Measurements from ENCODE around the gene ATP2C2.

ATP2C2 gene

GRCh38 chr16:84413244-84414004 is 45.1 kb downstream of the ATP2C2 start:
- Histone ChIP-seq H3K36me3 (ENCODE audit: control insufficient read depth, low read length) (no peaks in the 10 kb centered on the region), H3K9me2 (replicated peaks; ENCODE audit: control insufficient read depth, low read length) (no peaks in the 10 kb centered on the region)

GRCh38 chr16:84414789-84415326 is 46.5 kb downstream of the ATP2C2 start:
- H3K4me3 ChIP-seq (ENCODE audit: low read length) = no peak overlapping the region
- H3F3A ChIP-seq (ENCODE audit: control insufficient read depth, insufficient read depth) = no peaks in the 10 kb centered on the region
- no peaks in the 10 kb centered on the region for H3K9me3 ChIP-seq (ENCODE audit: control insufficient read depth, insufficient read depth, low read length)
- H3K4me2 ChIP-seq (ENCODE audit: low read length) = no peak overlapping the region
- H3K27ac ChIP-seq (ENCODE audit: low read depth, low read length) = no peak overlapping the region
- no peaks in the 10 kb centered on the region for H3K36me3 ChIP-seq (ENCODE audit: control insufficient read depth, low read length)
- TF ChIP-seq EZH2phosphoT487 (IDR thresholded peaks at IDR 0.05; ENCODE audit: borderline replicate concordance, low read length) = no peak
- TF ChIP-seq CTCF (IDR thresholded peaks at IDR 0.05; ENCODE audit: low read depth, low read length, poor library complexity, severe bottlenecking) = no peak
- H3K27me3 ChIP-seq (ENCODE audit: control insufficient read depth, low read length) = no peaks in the 10 kb centered on the region
- H3K9me2 ChIP-seq (replicated peaks; ENCODE audit: control insufficient read depth, low read length) = no peaks in the 10 kb centered on the region
- no peaks in the 10 kb centered on the region for H3K79me2 ChIP-seq (ENCODE audit: control insufficient read depth, low read length)
- no peaks in the 10 kb centered on the region for H3K4me1 ChIP-seq (ENCODE audit: control insufficient read depth, low read length)
- H4K20me1 ChIP-seq (ENCODE audit: control insufficient read depth, insufficient read depth, low read depth, low read length) = no peaks in the 10 kb centered on the region

More at GRCh38 chr16:84413244-84414004, 45.1 kb downstream of the ATP2C2 start:
- Histone ChIP-seq H3K4me3 (ENCODE audit: low read length) (no peak overlapping the region), H3K4me1 (ENCODE audit: control insufficient read depth, low read length) (no peaks in the 10 kb centered on the region), H3K9me3 (ENCODE audit: control insufficient read depth, insufficient read depth, low read length) (no peaks in the 10 kb centered on the region), H3K27ac (ENCODE audit: low read depth, low read length) (no peak overlapping the region), H4K20me1 (ENCODE audit: control insufficient read depth, insufficient read depth, low read depth, low read length) (no peaks in the 10 kb centered on the region), H3K4me2 (ENCODE audit: low read length) (no peak overlapping the region), H3F3A (ENCODE audit: control insufficient read depth, insufficient read depth) (no peaks in the 10 kb centered on the region), H3K79me2 (ENCODE audit: control insufficient read depth, low read length) (no peaks in the 10 kb centered on the region), H3K27me3 (ENCODE audit: control insufficient read depth, low read length) (no peaks in the 10 kb centered on the region)
- TF ChIP-seq EZH2phosphoT487 (IDR thresholded peaks at IDR 0.05; ENCODE audit: borderline replicate concordance, low read length) (no peak), CTCF (IDR thresholded peaks at IDR 0.05; ENCODE audit: low read depth, low read length, poor library complexity, severe bottlenecking) (no peak)

- H3K9me3 ChIP-seq (ENCODE audit: control insufficient read depth, insufficient read depth, low read length) = no peaks in the 10 kb centered on the region
- H4K20me1 ChIP-seq (ENCODE audit: control insufficient read depth, insufficient read depth, low read depth, low read length) = no peaks in the 10 kb centered on the region
- no peaks in the 10 kb centered on the region for H3F3A ChIP-seq (ENCODE audit: control insufficient read depth, insufficient read depth)
- no peaks in the 10 kb centered on the region for H3K9me2 ChIP-seq (replicated peaks; ENCODE audit: control insufficient read depth, low read length)
- TF ChIP-seq EZH2phosphoT487 (IDR thresholded peaks at IDR 0.05; ENCODE audit: borderline replicate concordance, low read length) (no peak), CTCF (IDR thresholded peaks at IDR 0.05; ENCODE audit: low read depth, low read length, poor library complexity, severe bottlenecking) (no peak)
- no peaks in the 10 kb centered on the region for H3K36me3 ChIP-seq (ENCODE audit: control insufficient read depth, low read length)
- no peak overlapping the region for H3K4me2 ChIP-seq (ENCODE audit: low read length)
- H3K27ac ChIP-seq (ENCODE audit: low read depth, low read length) = no peak overlapping the region
- no peaks in the 10 kb centered on the region for H3K79me2 ChIP-seq (ENCODE audit: control insufficient read depth, low read length)
- H3K27me3 ChIP-seq (ENCODE audit: control insufficient read depth, low read length) = no peaks in the 10 kb centered on the region
- no peak overlapping the region for H3K4me3 ChIP-seq (ENCODE audit: low read length)
- no peaks in the 10 kb centered on the region for H3K4me1 ChIP-seq (ENCODE audit: control insufficient read depth, low read length)
These were observed 48.3 kb downstream of the ATP2C2 start for GRCh38 chr16:84416407-84417321.
